Measurements from ENCODE around the gene CFAP65. TPM values are rescaled to one million over a fixed set of nuclear protein-coding genes. Genes with fewer than 3 reads are reported as not detected.

CFAP65 gene
- total and polyA plus RNA-seq, 2 of the 13 experiments (the other 11 are each of a cell fraction or from before 2014, with no cell fraction given), result 0.05 TPM; not detected in 1

DNA sequence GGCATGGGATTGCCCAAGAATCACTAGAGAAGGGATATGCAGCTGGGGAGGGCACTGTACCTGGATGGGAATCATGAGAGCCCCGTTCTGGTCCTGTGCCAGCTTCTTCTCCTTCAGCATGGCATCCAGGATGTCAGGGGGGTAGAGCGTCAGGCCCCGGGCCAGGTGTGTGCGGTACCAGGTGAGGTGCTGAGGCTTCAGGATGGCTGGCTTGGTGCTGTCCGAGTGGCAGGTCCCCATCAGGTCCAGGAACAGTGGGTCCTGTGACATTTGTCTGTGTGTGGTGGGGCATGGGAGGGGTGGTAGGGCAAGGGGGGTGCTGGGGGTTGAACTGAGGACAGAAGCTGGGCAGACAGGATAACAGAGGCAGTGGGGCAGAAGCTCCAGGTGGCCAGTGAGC lies 13.2 kb downstream of the CFAP65 start:
- Histone ChIP-seq H3K79me2 (ENCODE audit: insufficient read depth, low read length) (no peaks in the 10 kb centered on the region), H3K27ac (ENCODE audit: extremely low read length, insufficient read depth, low read length) (no peak overlapping the region), H3K4me1 (ENCODE audit: insufficient read depth, low read length) (no peaks in the 10 kb centered on the region), H4K20me1 (ENCODE audit: insufficient read depth, low read length) (peaks cover 17% of the 10 kb centered on the region; the same call in 1 of the 2 replicates), H3K36me3 (replicated peaks in 1 of 2; ENCODE audit: control insufficient read depth in 1 of 2, insufficient read depth in 2 of 2, low read length in 2 of 2) (no peaks in the 10 kb centered on the region), H3K4me3 (replicated peaks in 1 of 3; ENCODE audit: insufficient read depth in 1 of 3, low read depth in 2 of 3, low read length in 3 of 3) (no peak overlapping the region), H3K9me3 (ENCODE audit: low read length) (no peaks in the 10 kb centered on the region), H3K4me2 (ENCODE audit: low read depth, low read length) (no peak overlapping the region), H2AFZ (ENCODE audit: low read length) (no peak overlapping the region), H3K9ac (ENCODE audit: insufficient read depth, low read depth, low read length) (no peak overlapping the region), H3K27me3 (ENCODE audit: control insufficient read depth in 1 of 2, insufficient read depth in 2 of 2, low read length in 2 of 2) (peaks cover 25 to 93% of the 10 kb centered on the region in 2 experiments)
- no peak for DNase-seq (ENCODE audit: low spot score)
- CTCF ChIA-PET (ENCODE audit: low intra/inter-chr PET ratio, low total read pairs), result interaction anchor here (1.2 kb wide), 1 partner anchor 127 kb away, joined by 4 read pairs; no protein-coding TSS in a partner anchor
- POLR2A ChIA-PET, result no interaction called here
- TF ChIP-seq, protein P1, sequence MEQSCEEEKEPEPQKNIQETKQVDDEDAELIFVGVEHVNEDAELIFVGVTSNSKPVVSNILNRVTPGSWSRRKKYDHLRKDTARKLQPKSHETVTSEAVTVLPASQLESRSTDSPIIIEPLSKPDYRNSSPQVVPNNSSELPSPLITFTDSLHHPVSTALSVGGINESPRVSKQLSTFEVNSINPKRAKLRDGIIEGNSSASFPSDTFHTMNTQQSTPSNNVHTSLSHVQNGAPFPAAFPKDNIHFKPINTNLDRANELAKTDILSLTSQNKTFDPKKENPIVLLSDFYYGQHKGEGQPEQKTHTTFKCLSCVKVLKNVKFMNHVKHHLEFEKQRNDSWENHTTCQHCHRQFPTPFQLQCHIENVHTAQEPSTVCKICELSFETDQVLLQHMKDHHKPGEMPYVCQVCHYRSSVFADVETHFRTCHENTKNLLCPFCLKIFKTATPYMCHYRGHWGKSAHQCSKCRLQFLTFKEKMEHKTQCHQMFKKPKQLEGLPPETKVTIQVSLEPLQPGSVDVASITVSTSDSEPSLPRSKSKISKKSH (CRISPR knock-in tag; IDR thresholded peaks at IDR 0.05; ENCODE audit: borderline replicate concordance), result no peak
- TF ChIP-seq, protein P2, sequence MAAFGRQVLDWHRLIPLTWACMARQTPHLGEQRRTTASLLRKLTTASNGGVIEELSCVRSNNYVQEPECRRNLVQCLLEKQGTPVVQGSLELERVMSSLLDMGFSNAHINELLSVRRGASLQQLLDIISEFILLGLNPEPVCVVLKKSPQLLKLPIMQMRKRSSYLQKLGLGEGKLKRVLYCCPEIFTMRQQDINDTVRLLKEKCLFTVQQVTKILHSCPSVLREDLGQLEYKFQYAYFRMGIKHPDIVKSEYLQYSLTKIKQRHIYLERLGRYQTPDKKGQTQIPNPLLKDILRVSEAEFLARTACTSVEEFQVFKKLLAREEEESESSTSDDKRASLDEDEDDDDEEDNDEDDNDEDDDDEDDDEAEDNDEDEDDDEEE (CRISPR knock-in tag; IDR thresholded peaks at IDR 0.05), result no peak
- no peak for TF ChIP-seq ZMAT3 (CRISPR knock-in tag; conservative IDR thresholded peaks at IDR 0.05)
- TF ChIP-seq, protein P3, sequence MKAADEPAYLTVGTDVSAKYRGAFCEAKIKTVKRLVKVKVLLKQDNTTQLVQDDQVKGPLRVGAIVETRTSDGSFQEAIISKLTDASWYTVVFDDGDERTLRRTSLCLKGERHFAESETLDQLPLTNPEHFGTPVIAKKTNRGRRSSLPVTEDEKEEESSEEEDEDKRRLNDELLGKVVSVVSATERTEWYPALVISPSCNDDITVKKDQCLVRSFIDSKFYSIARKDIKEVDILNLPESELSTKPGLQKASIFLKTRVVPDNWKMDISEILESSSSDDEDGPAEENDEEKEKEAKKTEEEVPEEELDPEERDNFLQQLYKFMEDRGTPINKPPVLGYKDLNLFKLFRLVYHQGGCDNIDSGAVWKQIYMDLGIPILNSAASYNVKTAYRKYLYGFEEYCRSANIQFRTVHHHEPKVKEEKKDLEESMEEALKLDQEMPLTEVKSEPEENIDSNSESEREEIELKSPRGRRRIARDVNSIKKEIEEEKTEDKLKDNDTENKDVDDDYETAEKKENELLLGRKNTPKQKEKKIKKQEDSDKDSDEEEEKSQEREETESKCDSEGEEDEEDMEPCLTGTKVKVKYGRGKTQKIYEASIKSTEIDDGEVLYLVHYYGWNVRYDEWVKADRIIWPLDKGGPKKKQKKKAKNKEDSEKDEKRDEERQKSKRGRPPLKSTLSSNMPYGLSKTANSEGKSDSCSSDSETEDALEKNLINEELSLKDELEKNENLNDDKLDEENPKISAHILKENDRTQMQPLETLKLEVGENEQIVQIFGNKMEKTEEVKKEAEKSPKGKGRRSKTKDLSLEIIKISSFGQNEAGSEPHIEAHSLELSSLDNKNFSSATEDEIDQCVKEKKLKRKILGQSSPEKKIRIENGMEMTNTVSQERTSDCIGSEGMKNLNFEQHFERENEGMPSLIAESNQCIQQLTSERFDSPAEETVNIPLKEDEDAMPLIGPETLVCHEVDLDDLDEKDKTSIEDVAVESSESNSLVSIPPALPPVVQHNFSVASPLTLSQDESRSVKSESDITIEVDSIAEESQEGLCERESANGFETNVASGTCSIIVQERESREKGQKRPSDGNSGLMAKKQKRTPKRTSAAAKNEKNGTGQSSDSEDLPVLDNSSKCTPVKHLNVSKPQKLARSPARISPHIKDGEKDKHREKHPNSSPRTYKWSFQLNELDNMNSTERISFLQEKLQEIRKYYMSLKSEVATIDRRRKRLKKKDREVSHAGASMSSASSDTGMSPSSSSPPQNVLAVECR (CRISPR knock-in tag; IDR thresholded peaks at IDR 0.05; ENCODE audit: borderline replicate concordance), result no peak
- no peak for TF ChIP-seq MED1 (CRISPR knock-in tag; IDR thresholded peaks at IDR 0.05)
- TF ChIP-seq SIN3B (IDR thresholded peaks at IDR 0.05; ENCODE audit: low read length), result no peak
- TF ChIP-seq HNF4G (IDR thresholded peaks at IDR 0.05; ENCODE audit: borderline replicate concordance, low read depth, low read length), result no peak
- TF ChIP-seq HNF4G (CRISPR knock-in tag; IDR thresholded peaks at IDR 0.05; ENCODE audit: borderline replicate concordance, low read depth), result no peak
- TF ChIP-seq ZNF704 (CRISPR knock-in tag; IDR thresholded peaks at IDR 0.05; ENCODE audit: borderline replicate concordance), result no peak
- TF ChIP-seq PAX8 (CRISPR knock-in tag; IDR thresholded peaks at IDR 0.05; ENCODE audit: borderline replicate concordance), result no peak
- no peak for TF ChIP-seq ZMAT5 (CRISPR knock-in tag; IDR thresholded peaks at IDR 0.05; ENCODE audit: borderline replicate concordance, low read depth)
- no peak for TF ChIP-seq PRPF4 (IDR thresholded peaks at IDR 0.05; ENCODE audit: low read depth, low read length, poor library complexity, severe bottlenecking)
- BruUV-seq (replicated peaks), result no TSS peak
- ATAC-seq, result no peak
- intact Hi-C loops (cut with micrococcal nuclease; ENCODE audit: unreplicated experiment), result loop anchor here (2.0 kb wide), 1 partner anchor 25 kb away; no protein-coding TSS in a partner anchor
- FAIRE-seq, result no peak
- in situ Hi-C loops (cut with HindIII; ENCODE audit: extremely low pct_ligation_motif_present, low pct_unique_long_range_greater_than_20kb), result no loop called here
- 38% methylated on average over 5 of the region's 5 CpGs for WGBS (ENCODE audit: low lambda C conversion rate)

Measured in HepG2 (cell line).